Fibroblast of skin of left quadriceps (primary cell): ENCODE results near the gene NUP50.
A peak's percentile ranks its signal among the peaks of the same experiment; 100 is the strongest.

ENCODE experiments used
- DNase-seq, 2 experiments: peaks; one replicate each; pipeline ENCODE4 v3.0.0-alpha.2; 2013; ENCODE audit warnings: low read depth in 2 of 2

NUP50 gene

DNA sequence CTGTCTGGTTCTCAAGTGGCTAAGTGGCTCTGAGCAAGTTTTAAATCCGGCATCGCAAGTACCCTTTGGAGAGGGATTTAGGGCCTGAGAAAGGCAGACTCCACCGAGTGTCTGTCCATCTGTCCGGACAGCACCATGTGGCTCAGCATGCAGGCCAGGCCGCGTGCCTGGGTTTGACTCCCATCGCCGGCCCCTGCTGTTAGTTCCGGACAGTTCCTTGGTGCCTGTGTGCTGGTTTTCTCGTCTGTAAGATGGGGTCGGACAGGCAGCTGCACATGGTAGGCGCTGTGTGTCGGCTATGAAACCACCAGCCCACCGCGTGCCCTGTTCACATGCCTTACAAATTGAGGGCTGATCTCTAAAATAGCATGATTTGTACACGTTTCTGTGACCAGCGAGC lies 31.0 kb downstream of the NUP50 start:
- no peak for DNase-seq

DNA sequence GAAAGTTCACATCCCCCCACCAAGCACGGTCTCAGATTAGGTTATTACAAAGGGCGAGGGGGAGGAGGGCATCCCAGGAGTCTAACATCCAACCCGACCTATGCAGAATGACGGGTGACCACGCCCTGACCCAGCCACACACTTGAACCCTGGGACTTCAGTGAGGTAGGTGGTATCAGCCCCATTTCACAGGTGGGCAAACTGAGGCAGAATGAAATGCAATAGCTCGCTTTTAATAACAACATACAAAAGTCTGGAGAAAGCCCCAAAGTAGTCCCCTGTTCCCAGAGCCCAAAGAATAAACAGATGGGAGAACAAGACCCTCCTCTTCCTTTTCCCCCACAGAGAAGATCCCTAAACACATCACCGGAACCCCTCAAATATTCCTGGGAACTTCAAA lies 31.9 kb downstream of the NUP50 start:
- DNase-seq, result no peak

DNA sequence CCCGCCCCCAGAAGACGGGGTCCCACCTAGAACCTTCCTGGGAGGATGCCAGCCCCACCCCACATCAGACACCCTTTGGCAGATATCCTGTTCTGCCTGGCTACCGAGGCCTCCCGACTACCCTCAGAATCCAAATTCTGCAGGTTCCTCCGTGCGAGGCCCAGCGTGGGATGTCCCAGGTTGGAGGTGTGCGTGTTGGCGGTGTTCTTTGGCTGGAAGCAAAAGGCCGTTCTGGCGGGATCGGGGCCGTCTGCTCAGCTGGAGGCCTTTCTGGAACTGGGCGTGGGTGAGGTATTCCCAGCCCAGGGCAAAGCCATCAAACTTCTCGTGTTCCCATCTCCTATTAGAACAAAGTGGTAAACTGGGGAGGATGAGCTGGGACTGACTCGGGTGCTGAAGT lies 32.6 kb downstream of the NUP50 start:
- no peak for DNase-seq

DNA sequence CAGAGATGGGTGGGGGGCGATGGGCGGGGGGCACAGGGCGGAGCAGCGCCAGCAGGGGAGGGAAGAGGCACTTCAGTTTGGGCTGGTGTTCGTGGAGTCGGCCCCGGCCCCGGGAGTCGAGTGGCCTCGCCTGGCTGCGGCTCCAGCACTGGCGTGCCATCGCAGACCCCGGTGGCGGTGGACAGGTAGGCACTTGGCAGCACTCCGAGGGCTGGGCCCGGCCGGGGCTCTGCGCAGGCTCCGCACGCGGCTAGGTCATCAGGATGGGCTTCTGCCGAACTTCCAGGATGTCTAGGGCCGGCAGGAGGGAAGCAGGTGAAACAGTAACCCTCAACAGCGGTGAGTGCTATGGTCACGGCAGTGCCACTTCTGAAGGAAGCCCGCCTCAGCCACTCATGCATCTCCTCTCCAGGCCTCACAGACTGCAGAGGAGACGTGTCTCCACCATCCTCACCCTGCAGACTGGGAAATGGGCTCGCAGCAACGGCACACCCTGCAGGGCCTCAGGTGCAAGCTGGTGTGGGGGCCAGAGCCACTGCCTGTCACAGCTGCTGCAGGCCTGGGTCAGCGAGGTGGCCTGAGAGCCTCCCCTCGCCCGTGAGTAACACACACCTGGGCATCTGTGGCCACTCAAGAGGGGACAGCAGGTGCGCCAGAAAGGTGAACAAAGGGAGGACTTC lies 33.3 kb downstream of the NUP50 start:
- DNase-seq, result no peak

DNA sequence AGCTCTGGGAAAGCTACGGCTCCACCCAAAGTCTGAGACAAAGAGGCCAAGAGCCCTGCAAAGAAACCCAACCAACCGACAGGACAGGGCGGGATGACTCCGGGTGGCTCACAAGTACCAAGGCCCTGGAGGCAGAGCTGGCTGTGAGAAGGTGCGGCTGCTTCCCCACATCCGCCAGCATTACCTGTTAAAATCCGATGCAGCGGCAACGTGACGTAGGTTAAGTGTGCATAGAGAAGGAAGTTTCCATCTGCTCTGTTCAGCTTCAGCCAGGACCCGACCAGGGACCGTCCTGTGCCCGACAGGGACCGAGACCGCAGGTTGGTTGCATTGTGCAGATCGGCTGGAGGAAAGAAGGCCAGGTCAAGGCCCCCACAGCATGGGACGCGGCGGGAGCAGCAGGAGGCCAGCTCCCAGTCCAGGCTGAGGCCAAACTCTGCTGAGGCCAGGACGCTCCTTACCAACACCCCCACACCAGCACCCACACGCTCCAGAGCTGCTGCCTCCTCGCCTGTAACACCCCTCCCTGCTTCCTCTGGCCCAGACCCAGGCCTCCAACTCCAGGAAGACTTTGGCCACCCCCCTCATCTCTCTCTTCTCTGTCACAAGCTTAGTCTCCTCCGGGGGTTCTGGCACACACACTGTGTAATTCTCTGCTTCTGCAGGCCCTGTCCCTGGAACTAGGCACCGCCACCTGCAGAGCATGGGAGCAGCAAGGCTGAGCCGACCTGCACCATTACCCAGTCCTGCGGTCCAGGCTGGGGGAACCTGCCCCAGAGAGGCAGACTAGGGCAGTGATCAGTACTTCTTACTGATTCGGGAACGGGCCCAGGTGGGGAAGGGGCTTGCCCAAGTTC lies 34.1 kb downstream of the NUP50 start:
- no peak for DNase-seq

DNA sequence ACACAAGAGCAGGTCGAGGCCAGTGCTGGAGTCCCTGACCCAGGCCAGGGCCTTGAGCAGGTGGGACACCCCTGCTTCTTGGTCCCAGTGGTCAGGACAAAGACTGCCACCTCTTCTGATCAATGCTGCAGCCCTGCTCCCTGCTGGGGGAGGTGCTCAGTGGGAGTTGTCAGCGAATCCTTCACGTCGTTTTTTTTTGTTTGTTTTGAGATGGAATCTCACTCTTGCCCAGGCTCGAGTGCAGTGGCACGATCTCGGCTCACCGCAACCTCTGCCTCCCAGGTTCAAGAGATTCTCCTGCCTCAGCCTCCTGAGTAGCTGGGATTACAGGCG lies 34.7 kb downstream of the NUP50 start:
- DNase-seq, result no peak

DNA sequence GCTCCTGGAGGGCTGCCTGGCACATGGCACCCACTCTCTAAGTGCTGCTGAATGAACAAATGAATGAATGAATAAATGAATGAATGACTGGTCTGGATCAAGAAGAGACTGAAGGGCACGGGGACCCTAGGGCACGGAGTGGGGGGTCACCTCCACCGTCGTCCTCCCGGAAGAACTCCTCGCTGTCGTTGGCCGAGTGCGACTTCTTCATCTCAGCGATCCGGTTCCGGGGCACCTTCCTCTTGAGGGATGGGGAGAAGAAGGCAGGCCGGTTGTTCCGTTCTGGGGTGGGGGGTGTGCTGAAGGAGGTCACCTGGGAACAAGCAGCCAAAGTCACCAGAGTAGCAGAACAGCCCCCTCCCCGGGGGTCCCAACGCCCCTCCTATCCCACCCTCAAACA lies 36.0 kb downstream of the NUP50 start:
- no peak for DNase-seq

DNA sequence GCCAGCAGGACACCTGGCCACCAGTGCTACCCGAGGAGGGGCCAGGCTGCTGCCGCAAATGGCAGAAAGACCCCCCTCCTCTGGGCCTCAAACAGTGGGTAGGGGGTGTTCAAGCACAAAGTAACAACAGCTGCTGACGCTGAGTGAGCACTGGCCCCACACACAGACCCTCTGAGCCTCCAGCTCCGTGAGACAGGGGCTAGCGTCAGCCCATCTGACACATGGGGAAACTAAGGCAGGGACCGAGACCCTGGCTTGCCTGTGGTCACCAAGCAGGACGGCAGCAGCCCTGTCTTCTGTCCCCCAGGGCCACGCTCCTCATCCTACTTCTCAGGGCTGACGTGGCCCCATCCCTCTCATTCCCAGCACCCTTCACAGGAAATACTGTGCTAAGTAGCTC lies 36.5 kb downstream of the NUP50 start:
- DNase-seq, result no peak

DNA sequence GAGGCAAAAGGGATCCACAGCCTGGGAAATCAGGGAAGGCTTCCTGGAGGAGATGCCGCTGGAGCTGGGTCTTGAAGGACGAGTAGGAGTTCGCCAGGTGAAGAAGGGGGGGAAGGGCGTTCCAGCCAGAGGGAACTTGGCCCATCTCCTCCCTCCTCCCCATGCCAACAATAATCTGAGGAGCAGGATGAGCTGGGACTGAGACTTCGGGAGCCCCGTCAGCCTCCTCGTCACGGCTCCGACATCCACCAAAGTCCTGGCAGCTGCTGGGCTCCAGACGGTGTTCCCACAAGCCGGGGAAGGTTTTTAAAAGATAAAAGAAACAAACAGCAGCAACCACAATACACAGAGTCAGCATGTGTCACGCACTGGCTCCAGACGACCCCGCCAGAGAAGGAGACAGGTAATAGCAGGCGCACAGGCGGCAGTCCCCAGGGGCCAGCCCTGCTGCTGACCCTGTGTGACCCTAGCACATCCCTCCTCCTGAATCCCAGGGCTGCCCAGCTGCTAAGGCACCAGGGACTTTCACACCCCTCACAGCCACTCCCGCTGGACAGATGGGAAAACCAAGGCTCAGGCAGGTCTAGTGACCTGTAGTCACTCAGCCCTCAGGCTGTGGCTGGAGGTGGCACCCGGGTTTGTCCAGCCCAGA lies 37.3 kb downstream of the NUP50 start:
- DNase-seq, result no peak

DNA sequence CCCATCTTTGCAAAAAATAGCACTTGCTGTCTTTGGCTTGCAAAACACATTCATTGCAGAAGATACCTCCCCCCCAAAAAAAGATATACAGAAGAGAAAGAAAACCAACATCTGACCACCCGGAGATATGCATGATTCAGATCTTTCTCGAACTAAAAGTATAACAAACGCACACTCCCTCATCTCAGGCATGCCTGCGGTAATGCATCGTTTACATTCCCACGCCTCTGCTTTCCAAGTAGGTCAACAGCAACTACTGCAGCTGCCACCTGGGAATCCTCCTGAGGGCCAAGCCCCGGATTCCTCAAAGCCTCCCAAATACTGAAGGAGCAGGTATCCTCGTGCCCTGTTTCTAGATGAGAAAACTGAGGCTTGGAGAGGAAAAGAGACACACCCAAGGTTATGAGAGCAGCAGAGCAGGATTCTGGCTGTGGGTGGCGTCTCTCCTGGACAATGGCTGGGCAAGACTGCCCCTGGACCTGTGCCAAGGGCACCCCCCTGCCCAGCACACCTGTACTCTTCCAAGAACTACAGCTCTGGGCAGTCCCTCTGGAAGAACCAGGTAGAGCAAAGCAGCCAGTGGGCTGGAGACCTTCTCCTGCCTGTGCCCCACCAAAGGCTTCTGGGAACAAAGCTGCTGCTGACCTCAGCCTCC lies 38.1 kb downstream of the NUP50 start:
- peak; percentile 56 to 67 for DNase-seq

DNA sequence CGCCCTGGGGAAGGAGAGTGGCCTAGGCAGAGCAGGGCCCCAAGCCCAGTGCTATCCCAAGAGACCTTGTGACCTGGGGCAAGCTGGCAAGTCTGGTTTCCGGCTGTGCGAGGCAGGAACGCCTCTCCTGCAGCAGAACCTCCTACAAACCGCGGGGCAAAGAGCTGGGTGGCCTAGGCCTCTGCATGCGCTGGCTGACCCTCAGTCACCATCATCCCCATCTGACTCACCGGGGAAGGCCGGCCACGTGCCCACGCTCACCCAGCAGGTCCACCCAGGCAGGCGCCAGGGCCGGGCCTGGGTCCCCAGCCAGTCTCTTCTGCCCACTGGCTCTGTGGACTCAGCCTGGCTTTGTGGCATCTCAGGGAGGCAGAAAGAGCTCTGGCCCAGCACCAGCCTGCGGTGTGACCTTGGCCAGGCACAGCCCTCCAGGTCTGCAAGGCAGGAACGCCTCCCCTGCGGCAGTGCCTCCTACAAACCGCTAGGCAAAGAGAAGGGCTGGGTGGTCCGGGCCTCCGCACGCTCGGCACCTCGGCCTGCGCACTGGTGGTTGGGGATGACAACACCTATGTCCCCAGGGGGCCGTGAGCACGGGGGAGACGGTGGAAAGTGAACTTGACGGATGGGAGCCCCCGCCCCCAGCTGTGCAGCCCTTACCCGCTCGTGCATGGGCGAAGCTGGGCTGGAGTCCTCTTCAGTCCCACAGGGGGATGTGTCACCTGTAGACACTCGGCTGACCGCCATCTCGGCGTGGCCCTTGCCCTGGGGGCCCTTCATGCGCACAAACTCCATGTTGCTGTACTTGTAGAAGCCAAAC lies 38.8 kb downstream of the NUP50 start:
- DNase-seq, result no peak

DNA sequence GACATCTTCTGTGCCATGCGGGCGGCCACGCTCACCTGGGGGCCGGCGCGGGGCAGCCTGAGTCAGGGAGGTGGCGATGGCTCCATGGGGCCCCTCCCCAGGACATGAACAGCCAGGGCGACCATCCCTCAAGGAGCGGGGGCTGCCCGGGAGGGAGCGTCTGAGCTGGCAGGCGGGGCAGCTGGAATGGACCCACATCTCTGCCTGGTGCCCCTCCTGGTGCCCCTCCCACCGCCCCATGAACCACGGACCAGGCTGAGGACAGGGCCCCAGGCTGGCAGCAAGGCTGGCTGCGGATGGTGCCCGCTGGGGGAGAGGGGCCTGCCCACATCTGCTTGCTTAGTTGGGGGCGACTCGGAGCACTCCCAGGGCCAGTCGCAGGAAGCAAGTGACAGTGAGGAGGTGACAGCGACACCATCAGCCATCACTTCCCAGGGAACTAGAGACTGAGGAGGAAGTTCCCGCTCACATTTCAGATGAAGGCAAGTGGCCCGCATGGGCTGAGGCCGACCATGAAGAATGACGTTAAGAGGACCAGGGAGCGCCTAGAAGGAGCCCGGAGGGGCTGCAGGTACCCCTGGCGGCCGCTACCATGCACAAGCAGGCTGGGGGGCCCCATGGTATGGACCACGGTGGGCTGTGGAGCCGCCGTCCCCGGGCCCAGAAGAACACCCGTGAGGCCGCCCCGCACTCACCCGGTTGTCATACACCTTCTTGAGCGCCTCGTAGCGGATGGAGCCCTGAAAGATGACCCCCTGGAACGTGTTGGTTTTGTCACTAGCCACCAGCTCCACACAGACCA lies 39.6 kb downstream of the NUP50 start:
- DNase-seq, result no peak

DNA sequence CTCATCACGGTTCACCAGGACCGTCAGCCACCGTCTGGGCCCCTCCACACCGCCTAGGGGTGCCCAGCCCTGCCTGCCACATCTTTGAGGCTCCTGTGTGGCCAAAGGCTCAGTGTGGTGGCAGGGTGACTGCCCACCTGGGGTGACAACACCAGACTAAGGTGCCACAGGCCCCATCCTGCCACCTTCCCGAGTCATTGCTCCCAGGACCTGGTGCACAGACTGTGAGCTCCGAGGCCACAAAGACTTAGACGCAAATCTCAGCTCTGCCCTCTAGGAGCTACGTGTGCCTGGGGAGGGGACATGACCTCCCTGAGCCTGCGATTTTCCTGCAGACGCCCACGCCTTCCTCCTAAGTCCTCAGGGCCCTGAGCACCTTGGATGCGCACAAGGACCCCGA lies 40.5 kb downstream of the NUP50 start:
- DNase-seq, result no peak

DNA sequence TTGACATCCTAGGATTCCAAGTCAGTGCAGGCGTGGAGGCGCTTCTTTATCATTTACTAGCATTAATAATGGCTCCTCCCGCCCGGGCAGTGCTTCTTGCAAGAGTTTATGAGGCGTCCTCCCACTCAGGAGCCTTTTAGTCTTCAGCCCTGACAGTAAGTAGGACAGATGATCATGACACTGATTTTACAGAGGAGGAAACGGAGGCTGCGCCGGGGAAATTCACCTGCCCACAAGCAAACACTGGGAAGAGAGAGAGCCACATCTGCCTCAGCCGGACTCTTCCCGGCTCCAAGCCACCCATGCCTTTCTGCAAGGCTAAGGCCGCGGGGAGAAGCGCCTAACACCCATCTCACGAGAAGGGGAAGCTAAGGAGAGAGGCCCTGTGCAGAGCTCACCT lies 41.1 kb downstream of the NUP50 start:
- no peak for DNase-seq

DNA sequence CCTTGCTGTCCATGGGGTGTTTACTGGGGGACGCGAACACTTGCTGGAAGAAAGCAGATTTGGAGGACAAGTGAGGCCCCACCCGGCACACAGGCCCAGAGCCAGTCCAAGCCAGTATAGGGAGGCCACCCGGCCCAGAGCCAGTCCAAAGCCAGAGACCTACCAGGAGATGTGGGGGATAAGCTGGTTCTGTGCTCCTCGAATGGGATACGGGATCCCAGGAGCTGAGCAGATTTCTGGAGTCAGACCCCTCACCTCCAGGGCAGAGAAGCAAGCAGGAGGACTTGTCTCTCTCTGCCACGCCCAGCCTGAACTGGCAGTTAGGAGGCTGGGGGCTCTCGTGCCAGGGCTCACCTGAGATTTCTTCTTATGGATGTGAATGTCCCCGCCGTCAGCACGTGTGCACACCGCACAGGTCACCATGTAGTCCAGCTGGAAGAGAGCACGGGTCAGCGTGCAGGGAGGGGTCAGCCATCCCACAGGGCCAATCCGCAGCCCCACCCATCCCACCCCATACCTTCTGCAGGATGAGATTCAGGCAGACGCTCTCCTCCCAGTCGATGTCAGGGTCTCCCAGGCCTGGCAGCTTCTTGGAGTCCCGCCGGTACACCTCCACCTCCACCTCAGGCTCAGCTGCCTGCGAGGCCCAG lies 41.7 kb downstream of the NUP50 start:
- no peak for DNase-seq

DNA sequence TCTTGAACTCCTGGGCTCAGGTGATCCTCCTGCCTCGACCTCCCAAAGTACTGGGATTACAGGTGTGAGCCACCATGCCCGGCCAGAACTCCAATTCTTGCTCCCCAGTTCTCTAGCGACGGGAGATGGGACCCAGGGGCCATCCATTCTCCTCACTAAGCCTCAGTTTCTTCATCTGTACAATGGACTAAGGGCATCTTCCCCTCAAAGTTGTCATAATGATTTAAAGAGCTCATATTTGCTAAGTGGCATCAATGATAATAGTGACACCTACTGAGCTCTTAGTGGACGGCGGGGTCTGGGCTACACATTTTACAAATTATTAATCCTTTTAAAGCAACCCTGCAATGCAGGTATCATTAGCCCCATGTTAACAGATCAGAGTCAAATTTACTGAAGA lies 42.5 kb downstream of the NUP50 start:
- DNase-seq, result no peak

DNA sequence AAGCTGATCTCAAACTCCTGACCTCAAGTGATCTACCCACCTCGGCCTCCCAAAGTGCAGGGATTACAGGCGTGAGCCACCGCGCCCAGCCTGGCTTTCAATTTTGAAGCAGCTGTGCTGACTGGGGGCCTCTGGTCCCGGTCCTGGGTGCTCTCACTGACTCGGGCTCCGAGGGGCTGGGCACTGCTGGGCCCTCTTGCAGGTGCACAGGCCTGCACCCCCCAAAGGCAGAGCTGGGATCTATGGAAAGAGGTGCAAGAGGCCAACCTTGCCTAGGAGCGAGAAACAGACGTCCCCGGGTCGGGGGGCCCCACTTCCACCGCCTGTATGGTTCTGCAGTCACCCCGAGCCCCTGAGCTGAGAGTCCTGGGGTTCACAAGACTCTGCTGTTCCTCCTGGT lies 43.8 kb downstream of the NUP50 start:
- DNase-seq, result no peak

DNA sequence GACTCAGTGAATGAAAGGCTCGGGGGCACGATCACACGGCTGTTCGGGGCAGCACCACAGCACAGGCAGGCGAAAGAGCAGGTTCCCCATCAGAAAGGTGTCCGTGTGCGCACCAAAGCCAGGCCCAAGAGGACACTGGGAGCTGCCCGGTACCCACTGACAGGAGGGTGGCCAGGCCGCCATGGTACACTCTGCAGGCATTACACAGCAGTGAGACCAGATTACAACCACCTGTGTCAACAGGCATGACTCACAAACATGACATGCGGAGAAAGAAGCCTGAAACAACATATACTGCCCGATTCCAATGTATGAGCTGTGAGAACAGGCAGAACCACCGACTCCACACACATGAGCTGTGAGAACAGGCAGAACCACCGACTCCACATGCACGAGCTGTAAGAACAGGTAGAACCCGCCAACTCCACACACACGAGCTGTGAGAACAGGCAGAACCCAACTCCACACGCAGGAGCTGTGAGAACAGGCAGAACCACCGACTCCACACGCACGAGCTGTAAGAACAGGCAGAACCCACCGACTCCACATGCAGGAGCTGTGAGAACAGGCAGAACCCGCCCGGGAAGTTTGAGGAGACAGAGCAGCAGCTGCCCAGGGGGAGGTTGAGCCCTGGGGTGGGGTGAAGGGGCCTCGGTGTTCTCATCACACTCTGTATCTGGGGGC lies 44.4 kb downstream of the NUP50 start:
- DNase-seq, result peak in 1 of 2 experiments; percentile 20

DNA sequence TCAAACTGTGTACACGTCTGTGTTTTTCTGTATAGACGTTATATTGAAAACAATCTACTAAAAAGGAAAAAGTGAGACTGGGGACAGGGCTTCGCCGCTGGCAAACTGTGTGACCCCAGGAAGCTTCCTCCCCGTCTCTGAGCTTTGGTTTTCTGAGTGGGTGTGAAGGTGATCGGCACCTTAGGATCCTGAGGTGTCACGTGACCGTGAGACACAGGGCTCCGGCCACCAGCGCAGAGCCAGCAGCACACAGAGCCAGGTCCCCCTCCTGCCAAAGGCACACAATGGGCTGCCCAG lies 44.9 kb downstream of the NUP50 start:
- DNase-seq, result no peak
